SJSA1 (cell line): ENCODE results near the gene CALCR. TPM values are rescaled to one million over a fixed set of nuclear protein-coding genes. Genes with fewer than 3 reads are reported as not detected.
"Not testable (repeated sequence)": the region's sequence is repeated elsewhere in the genome, so short reads cannot be mapped to it uniquely, and the experiment has no call there.

Experiments used
- DNase-seq, 2 experiments: peaks; one replicate each; pipeline ENCODE4 v3.0.0-alpha.2; 2015 to 2020; ENCODE audit warnings: low spot score in 2 of 2, low read depth in 1 of 2
- H3K27ac ChIP-seq: fragments of 250-450 bp; sonication (Bioruptor Pico); 2 replicates; pipeline ENCODE4 v1.5.1; 2020; ENCODE audit warnings: mild to moderate bottlenecking, moderate library complexity
- H3K27me3 ChIP-seq: fragments of 250-450 bp; sonication (Bioruptor Pico); replicated peaks from 2 replicates; pipeline ENCODE4 v1.5.1; 2020; ENCODE audit warnings: mild to moderate bottlenecking, moderate library complexity
- H3K36me3 ChIP-seq: fragments of 250-450 bp; sonication (Bioruptor Pico); 2 replicates; pipeline ENCODE4 v1.5.1; 2020; ENCODE audit warnings: mild to moderate bottlenecking
- H3K4me1 ChIP-seq: fragments of 250-450 bp; sonication (Bioruptor Pico); replicated peaks from 2 replicates; pipeline ENCODE4 v1.6.1; 2021; ENCODE audit warnings: mild to moderate bottlenecking
- H3K4me3 ChIP-seq: fragments of 250-450 bp; sonication (Bioruptor Pico); 2 replicates; pipeline ENCODE4 v1.5.1; 2020; ENCODE audit warnings: mild to moderate bottlenecking
- H3K9me3 ChIP-seq: fragments of 250-450 bp; sonication (Bioruptor Pico); replicated peaks from 2 replicates; pipeline ENCODE4 v1.5.1; 2020; ENCODE audit warnings: mild to moderate bottlenecking
- total RNA-seq: library from RNA; depleted of rRNA; stranded (reverse); fragments of >200 nt; shearing (Covaris generic); gene quantifications from 2 replicates; pipeline ENCODE4 v1.2.3, GENCODE V29; 2014; rRNA removed

The CALCR gene
- total RNA-seq = not detected in 2 replicates

- no peak within 1 kb of the TSS for H3K27ac ChIP-seq
- H3K36me3 ChIP-seq = no peaks in the 10 kb centered on the region
- peaks cover 58% of the 10 kb centered on the region for H3K27me3 ChIP-seq
- H3K9me3 ChIP-seq = no peaks in the 10 kb centered on the region
- no peaks in the 10 kb centered on the region for H3K4me1 ChIP-seq
- no peak within 1 kb of the TSS for H3K4me3 ChIP-seq
- no peak for DNase-seq
Observed at GRCh38 chr7:93574646-93575554, at the start of gene CALCR. Gene CALCR (minus strand): TSS chr7:93574724. CDS start chr7:93486981, 87,743 bp downstream.

DNA sequence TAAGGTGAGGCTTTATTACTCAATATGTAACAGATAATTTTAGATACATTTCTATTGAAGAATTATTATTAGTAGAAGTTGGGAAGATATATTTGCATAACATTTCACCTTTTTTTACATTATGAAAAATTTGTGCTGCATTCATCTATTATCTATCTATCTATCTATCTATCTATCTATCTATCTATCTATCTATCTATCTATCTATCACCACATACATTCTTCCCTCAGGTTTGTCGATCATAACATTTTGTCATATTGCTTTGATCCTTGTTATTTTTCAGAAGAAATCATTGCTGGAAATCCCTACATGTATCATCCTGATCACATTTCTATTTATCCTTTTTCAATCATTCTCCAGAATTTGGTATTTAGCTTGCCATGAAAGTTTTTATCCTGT lies 49.3 kb upstream of the CALCR start:
- no peak for DNase-seq
- H3K9me3 ChIP-seq = no peaks in the 10 kb centered on the region
- no peak overlapping the region for H3K4me3 ChIP-seq
- H3K27me3 ChIP-seq = no peaks in the 10 kb centered on the region
- H3K27ac ChIP-seq = no peak overlapping the region
- H3K4me1 ChIP-seq = no peaks in the 10 kb centered on the region
- no peaks in the 10 kb centered on the region for H3K36me3 ChIP-seq

DNA sequence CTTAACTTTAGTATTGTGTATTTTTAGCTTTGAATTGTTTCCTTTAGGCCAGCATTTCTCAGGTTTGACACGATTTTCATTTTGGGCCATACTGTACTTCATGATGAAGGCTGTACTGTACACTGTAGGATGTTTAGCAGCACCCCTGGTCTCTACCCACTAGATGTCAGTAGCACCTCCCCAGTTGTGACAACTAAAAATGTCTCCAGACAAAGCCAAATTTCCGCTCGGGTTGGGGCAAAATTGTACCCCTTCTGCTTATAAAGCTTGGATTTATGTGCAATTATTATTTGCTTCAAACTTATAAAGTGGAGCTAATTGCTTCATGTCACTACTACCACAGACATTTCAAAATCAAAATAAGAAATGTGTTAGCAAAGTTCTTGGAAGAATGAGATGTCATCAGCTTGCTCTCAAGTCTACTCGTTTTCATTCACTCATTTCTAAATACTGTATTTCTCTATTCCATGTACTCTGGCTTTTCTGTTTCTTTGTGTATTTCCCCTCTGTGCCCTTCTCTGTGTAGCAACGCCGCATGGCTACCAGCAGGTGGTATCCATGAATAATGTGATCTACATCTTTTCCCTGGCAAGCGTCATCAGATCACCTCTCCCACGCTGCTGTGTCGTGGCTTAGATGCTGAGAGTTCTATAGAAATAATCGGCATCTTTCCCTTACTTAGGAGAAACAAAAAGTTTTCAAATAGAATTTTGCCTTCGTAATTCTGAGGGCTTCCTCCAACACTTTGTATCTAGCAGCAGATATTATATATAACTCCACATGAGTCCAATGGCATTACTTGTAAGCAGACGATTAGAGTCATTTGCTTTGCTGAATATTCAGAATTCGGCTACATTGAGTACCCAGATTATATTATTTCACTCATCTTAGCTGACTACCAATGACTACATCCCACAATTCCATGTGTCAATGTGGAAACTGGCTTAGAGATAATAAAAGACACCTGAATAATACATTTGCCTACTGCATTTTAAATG lies 47.8 kb upstream of the CALCR start:
- Histone ChIP-seq H3K4me3 (no peak overlapping the region), H3K9me3 (no peaks in the 10 kb centered on the region), H3K4me1 (no peaks in the 10 kb centered on the region), H3K27me3 (no peaks in the 10 kb centered on the region), H3K36me3 (no peaks in the 10 kb centered on the region), H3K27ac (no peak overlapping the region)
- DNase-seq = peak in 1 of 2 experiments; percentile 4

- no peak for DNase-seq
- Histone ChIP-seq H3K36me3 (no peaks in the 10 kb centered on the region), H3K27me3 (no peaks in the 10 kb centered on the region), H3K4me1 (no peaks in the 10 kb centered on the region), H3K9me3 (no peaks in the 10 kb centered on the region), H3K27ac (no peak overlapping the region), H3K4me3 (no peak overlapping the region)
Observed at GRCh38 chr7:93620864-93621263, 46.3 kb upstream of the CALCR start.

GRCh38 chr7:93620057-93620456 lies 45.5 kb upstream of the CALCR start:
- Histone ChIP-seq H3K4me3 (no peak overlapping the region), H3K4me1 (no peaks in the 10 kb centered on the region), H3K27ac (no peak overlapping the region), H3K36me3 (no peaks in the 10 kb centered on the region), H3K27me3 (no peaks in the 10 kb centered on the region), H3K9me3 (no peaks in the 10 kb centered on the region)
- DNase-seq = no peak

DNA sequence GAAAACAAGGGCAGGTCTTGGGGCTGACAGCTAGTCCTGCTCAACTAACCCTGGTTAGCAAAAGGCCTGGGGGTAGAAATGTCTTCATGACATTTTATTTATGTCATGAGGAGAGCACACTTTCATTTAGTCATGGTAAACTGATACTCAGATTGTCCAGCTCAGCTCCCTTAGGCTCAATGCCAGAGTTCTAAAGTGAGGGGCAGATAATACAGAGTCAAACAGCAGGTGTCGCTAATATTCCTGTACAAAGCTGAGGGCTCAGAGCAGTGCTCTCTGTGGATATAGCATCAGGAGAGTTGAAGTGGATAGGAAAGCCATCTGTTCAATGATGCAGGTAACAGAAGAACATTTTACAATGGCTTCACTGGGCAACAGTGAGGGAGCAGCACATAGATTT lies 26.8 kb upstream of the CALCR start:
- no peaks in the 10 kb centered on the region for H3K9me3 ChIP-seq
- H3K4me1 ChIP-seq = no peaks in the 10 kb centered on the region
- H3K27ac ChIP-seq = no peak overlapping the region
- no peak overlapping the region for H3K4me3 ChIP-seq
- no peaks in the 10 kb centered on the region; the same call in none of the 2 replicates for H3K27me3 ChIP-seq
- no peak for DNase-seq
- no peaks in the 10 kb centered on the region for H3K36me3 ChIP-seq

- Histone ChIP-seq H3K27me3 (peaks cover 4% of the 10 kb centered on the region; the same call in 1 of the 2 replicates), H3K4me3 (no peak overlapping the region), H3K36me3 (no peaks in the 10 kb centered on the region), H3K9me3 (no peaks in the 10 kb centered on the region), H3K27ac (no peak overlapping the region), H3K4me1 (no peaks in the 10 kb centered on the region)
- no peak for DNase-seq
Observed at GRCh38 chr7:93594250-93594649, 19.7 kb upstream of the CALCR start.

DNA sequence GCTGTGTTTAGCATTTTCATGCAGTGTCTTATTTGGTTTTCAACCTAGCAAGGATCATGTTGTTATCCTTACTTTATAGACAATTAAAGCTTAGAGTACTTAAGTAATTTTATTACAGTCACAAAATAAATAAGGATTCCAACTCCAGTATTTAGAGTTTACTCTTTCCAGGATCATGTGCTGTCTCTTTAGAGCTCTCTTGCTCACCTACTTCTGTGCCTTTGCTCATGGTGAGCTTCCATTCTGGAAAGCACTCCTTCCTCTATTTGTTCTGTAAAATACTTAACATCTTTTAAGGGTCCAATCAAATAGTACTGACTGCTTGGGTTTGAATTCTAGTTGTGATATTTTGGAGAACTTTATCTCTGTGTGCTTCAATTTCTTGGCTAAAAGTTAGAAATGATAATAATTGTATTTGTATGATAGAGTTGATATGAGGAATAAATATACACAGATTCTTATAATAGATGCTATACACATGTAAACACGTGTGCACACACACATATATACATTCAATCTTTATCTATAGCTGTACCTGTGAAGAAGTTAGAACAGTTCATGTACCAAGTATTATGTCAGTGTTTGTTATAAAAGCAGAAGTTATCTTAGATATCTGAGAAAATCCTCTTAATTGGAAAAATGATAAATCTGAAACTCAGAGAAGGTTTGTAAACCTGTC lies 18.2 kb upstream of the CALCR start:
- Histone ChIP-seq H3K9me3 (no peaks in the 10 kb centered on the region), H3K4me1 (no peaks in the 10 kb centered on the region), H3K27me3 (0 out of 2 replicates have a peak, but pooled peaks cover 4% of the 10 kb centered on the region), H3K4me3 (no peak overlapping the region), H3K36me3 (no peaks in the 10 kb centered on the region), H3K27ac (no peak overlapping the region)
- DNase-seq = no peak

DNA sequence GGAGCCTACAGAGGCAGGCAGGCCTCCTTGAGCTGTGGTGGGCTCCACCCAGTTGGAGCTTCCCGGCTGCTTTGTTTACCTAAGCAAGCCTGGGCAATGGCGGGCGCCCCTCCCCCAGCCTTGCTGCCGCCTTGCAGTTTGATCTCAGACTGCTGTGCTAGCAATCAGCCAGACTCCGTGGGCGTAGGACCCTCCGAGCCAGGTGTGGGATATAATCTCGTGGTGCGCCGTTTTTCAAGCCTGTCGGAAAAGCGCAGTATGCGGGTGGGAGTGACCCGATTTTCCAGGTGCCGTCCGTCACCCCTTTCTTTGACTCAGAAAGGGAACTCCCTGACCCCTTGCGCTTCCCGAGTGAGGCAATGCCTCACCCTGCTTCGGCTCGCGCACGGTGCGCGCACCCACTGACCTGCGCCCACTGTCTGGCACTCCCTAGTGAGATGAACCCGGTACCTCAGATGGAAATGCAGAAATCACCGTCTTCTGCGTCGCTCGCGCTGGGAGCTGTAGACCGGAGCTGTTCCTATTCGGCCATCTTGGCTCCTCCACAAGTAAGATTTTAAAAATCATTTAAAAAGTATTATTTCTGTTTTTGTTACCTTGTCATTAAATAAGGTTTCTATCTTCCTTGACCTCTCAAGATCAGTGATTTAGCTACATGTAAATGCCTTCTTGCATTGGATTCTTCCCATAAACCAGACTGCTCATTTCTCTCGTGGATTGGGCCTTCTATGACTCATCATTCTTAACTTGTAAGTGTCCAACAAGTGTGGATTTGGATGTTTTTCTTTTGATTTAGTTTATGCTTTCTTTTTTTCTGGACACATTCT lies 16.9 kb upstream of the CALCR start:
- not testable (repeated sequence) for H3K27me3 ChIP-seq, H3K4me3 ChIP-seq, H3K9me3 ChIP-seq, H3K4me1 ChIP-seq, DNase-seq, H3K27ac ChIP-seq, H3K36me3 ChIP-seq

DNA sequence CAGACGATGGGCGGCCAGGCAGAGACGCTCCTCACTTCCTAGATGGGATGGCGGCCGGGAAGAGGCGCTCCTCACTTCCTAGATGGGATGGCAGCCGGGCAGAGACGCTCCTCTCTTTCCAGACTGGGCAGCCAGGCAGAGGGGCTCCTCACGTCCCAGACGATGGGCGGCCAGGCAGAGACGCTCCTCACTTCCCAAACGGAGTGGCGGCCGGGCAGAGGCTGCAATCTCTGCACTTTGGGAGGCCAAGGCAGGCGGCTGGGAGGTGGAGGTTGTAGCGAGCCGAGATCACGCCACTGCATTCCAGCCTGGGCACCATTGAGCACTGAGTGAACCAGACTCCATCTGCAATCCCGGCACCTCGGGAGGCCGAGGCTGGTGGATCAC lies 11.9 kb upstream of the CALCR start:
- not testable (repeated sequence) for H3K36me3 ChIP-seq

DNA sequence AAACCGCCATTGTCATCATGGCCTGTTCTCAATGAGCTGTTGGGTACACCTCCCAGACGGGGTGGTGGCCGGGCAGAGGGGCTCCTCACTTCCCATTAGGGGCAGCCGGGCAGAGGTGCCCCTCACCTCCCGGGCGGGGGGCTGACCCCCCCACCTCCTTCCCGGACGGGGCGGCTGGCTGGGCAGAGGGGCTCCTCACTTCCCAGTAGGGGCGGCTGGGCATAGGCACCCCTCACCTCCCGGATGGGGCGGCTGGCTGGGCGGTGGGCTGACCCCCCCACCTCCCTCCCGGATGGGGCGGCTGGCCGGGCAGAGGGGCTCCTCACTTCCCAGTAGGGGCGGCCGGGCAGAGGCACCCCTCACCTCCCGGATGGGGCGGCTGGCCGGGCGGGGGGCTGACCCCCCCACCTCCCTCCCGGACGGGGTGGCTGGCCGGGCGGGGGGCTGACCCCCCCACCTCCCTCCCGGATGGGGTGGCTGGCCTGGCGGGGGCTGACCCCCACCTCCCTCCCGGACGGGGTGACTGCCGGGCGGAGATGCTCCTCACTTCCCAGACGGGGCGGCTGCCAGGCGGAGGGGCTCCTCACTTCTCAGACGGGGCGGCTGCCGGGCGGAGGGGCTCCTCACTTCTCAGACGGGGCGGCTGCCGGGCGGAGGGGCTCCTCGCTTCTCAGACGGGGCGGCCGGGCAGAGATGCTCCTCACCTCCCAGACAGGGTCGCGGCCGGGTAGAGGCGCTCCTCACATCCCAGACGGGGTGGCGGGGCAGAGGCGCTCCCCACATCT lies 11.4 kb upstream of the CALCR start:
- not testable (repeated sequence) for H3K4me1 ChIP-seq, H3K27me3 ChIP-seq, H3K4me3 ChIP-seq, H3K36me3 ChIP-seq, H3K9me3 ChIP-seq, DNase-seq, H3K27ac ChIP-seq

More for the DNA sequence above, 11.9 kb upstream of the CALCR start:
- H3K9me3 ChIP-seq, H3K27me3 ChIP-seq, DNase-seq, H3K4me3 ChIP-seq, H3K27ac ChIP-seq, H3K4me1 ChIP-seq: not testable (repeated sequence)

DNA sequence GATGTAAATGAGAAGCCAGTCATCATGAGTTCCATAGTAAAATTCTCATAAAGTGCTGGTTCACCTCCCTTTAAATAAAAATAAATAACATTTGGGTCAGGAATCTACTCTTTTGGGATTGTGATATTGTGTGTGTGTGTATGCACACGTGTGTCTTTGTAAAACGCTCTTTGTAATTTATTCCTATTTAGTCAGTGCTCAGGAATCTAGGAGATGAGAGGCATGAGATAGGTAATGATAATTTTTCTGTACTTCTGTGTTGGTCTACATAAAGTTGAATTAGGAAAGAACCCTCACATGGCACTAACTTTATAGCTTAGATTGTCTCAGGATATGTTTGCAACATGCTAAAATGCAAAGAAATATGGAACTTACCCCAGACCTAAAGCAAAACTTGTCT lies 4.9 kb upstream of the CALCR start:
- H3K36me3 ChIP-seq = no peaks in the 10 kb centered on the region
- peaks cover 40% of the 10 kb centered on the region for H3K27me3 ChIP-seq
- no peak overlapping the region for H3K4me3 ChIP-seq
- no peak for DNase-seq
- H3K4me1 ChIP-seq = no peaks in the 10 kb centered on the region
- H3K9me3 ChIP-seq = no peaks in the 10 kb centered on the region
- H3K27ac ChIP-seq = no peak overlapping the region
